OCI-LY1 (cell line): ENCODE results near the gene LHFPL2.

Experiments used
- H2AFZ ChIP-seq: fragments of 200-600 bp; sonication (generic), shearing (Covaris generic); 2 replicates; pipeline ENCODE4 v1.6.0; 2014; ENCODE audit warnings: antibody characterized with exemption, mild to moderate bottlenecking, low read length
- H3F3A ChIP-seq: fragments of 200-600 bp; sonication (generic), shearing (Covaris generic); 2 replicates; pipeline ENCODE4 v1.6.0; 2014; ENCODE audit warnings: mild to moderate bottlenecking, antibody characterized with exemption, low read length, moderate library complexity; ENCODE audit not compliant: insufficient read depth
- H3K27ac ChIP-seq: fragments of 200-600 bp; sonication (generic); 2 replicates; pipeline ENCODE4 v1.5.1; 2014; ENCODE audit warnings: low read length, mixed run types, mild to moderate bottlenecking, low read depth; ENCODE audit not compliant: poor library complexity, severe bottlenecking
- H3K27me3 ChIP-seq: fragments of 200-600 bp; sonication (generic); 2 replicates; pipeline ENCODE4 v1.6.0; 2014; ENCODE audit warnings: antibody characterized with exemption, mild to moderate bottlenecking, low read length, moderate library complexity; ENCODE audit not compliant: insufficient read depth
- H3K36me3 ChIP-seq: fragments of 200-600 bp; sonication (generic); 2 replicates; pipeline ENCODE4 v1.6.1; 2014; ENCODE audit warnings: mild to moderate bottlenecking, antibody characterized with exemption, low read length, moderate library complexity, mixed read lengths; ENCODE audit not compliant: insufficient read depth
- H3K4me1 ChIP-seq: fragments of 200-600 bp; sonication (generic); 2 replicates; pipeline ENCODE4 v1.5.1; 2014; ENCODE audit warnings: mild to moderate bottlenecking, low read length, moderate library complexity; ENCODE audit not compliant: insufficient read depth, severe bottlenecking
- H3K4me2 ChIP-seq: fragments of 200-600 bp; sonication (generic), shearing (Covaris generic); 2 replicates; pipeline ENCODE4 v1.6.1; 2014; ENCODE audit warnings: low read length
- H3K4me3 ChIP-seq: fragments of 200-600 bp; sonication (generic); 2 replicates; pipeline ENCODE4 v1.5.1; 2014; ENCODE audit warnings: low read length, low read depth, mild to moderate bottlenecking, mixed read lengths; ENCODE audit not compliant: poor library complexity, severe bottlenecking
- H3K79me2 ChIP-seq: fragments of 200-600 bp; shearing (Covaris generic); 2 replicates; pipeline ENCODE4 v1.6.1; 2016; ENCODE audit warnings: mixed run types, low read length, mixed read lengths; ENCODE audit not compliant: insufficient read depth
- H3K9ac ChIP-seq: fragments of 200-600 bp; sonication (generic), shearing (Covaris generic); 2 replicates; pipeline ENCODE4 v1.6.1; 2014; ENCODE audit warnings: mild to moderate bottlenecking, low read length, mixed read lengths
- H3K9me2 ChIP-seq: fragments of 200-600 bp; sonication (generic), shearing (Covaris generic); 2 replicates; pipeline ENCODE4 v1.6.1; 2014; ENCODE audit warnings: low read depth, mild to moderate bottlenecking, low read length, mixed read lengths
- H3K9me3 ChIP-seq: fragments of 200-600 bp; shearing (Covaris generic); 2 replicates; pipeline ENCODE4 v1.6.1; 2014; ENCODE audit warnings: low read length, mixed read lengths
- H4K20me1 ChIP-seq: fragments of 200-600 bp; sonication (generic), shearing (Covaris generic); 2 replicates; pipeline ENCODE4 v1.6.0; 2016; ENCODE audit warnings: mild to moderate bottlenecking, low read length; ENCODE audit not compliant: insufficient read depth
- EZH2 ChIP-seq: fragments of 200-600 bp; sonication (generic), shearing (Covaris generic); IDR thresholded peaks from 2 replicates; pipeline ENCODE4 v1.8.0; 2017; ENCODE audit warnings: borderline replicate concordance, mixed run types, mild to moderate bottlenecking, antibody characterized with exemption, low read length, moderate library complexity, mixed read lengths
- TF ChIP-seq, protein P1 (sequence below): fragments of 200-600 bp; sonication (generic), shearing (Covaris generic); IDR thresholded peaks from 2 replicates; pipeline ENCODE4 v1.5.1; 2017; ENCODE audit warnings: mild to moderate bottlenecking, antibody characterized with exemption, low read length, moderate library complexity, mixed read lengths

Gene LHFPL2

GRCh38 chr5:78604689-78605285 is 43.8 kb downstream of the LHFPL2 start:
- H3K79me2 ChIP-seq, result peaks cover 4% of the 10 kb centered on the region; the same call in 1 of the 2 replicates

DNA sequence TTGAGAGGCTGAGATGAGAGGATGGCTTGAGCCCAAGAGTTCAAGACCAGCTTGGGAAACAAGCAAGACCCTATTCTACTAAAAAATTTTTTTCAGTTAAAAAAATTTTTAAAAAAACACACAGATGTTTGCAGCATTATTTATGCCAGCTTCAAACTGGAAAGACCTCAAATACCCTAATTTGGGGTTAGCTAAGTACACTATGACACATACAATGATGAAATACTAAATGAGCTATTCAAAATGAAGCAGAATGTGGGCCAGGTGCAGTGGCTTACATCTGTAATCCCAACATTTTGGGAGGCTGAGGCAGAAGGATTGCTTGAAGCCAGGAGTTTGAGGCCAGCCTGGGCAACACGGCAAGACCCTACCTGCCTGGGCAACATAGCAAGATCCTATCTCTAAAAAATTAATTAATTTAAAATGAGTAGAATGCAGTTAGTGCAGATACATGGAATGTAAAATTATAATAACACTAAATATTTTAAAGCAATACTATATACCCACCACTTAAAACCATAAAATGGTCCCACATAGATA is 44.9 kb downstream of the LHFPL2 start:
- Histone ChIP-seq H3K4me1 (peaks cover 9% of the 10 kb centered on the region), H3K4me2 (no peak overlapping the region), H3K79me2 (peaks cover 7% of the 10 kb centered on the region; the same call in 1 of the 2 replicates), H3K9ac (no peak overlapping the region), H3K36me3 (peaks cover 8% of the 10 kb centered on the region; the same call in 1 of the 2 replicates), H3K27me3 (no peaks in the 10 kb centered on the region), H3K9me2 (no peaks in the 10 kb centered on the region), H3K27ac (no peak overlapping the region), H3K4me3 (no peak overlapping the region), H3K9me3 (no peaks in the 10 kb centered on the region), H2AFZ (no peak overlapping the region), H3F3A (no peaks in the 10 kb centered on the region), H4K20me1 (no peaks in the 10 kb centered on the region)
- TF ChIP-seq, protein P1, sequence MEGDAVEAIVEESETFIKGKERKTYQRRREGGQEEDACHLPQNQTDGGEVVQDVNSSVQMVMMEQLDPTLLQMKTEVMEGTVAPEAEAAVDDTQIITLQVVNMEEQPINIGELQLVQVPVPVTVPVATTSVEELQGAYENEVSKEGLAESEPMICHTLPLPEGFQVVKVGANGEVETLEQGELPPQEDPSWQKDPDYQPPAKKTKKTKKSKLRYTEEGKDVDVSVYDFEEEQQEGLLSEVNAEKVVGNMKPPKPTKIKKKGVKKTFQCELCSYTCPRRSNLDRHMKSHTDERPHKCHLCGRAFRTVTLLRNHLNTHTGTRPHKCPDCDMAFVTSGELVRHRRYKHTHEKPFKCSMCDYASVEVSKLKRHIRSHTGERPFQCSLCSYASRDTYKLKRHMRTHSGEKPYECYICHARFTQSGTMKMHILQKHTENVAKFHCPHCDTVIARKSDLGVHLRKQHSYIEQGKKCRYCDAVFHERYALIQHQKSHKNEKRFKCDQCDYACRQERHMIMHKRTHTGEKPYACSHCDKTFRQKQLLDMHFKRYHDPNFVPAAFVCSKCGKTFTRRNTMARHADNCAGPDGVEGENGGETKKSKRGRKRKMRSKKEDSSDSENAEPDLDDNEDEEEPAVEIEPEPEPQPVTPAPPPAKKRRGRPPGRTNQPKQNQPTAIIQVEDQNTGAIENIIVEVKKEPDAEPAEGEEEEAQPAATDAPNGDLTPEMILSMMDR, result no peak
- no peak for TF ChIP-seq EZH2

More at GRCh38 chr5:78604689-78605285, 43.8 kb downstream of the LHFPL2 start:
- Histone ChIP-seq H3K36me3 (peaks cover 12% of the 10 kb centered on the region; the same call in 1 of the 2 replicates), H3K9ac (no peak overlapping the region), H4K20me1 (no peaks in the 10 kb centered on the region), H3K27me3 (no peaks in the 10 kb centered on the region), H3K27ac (no peak overlapping the region), H3F3A (no peaks in the 10 kb centered on the region), H3K9me2 (no peaks in the 10 kb centered on the region), H3K4me1 (peaks cover 9% of the 10 kb centered on the region), H3K4me3 (no peak overlapping the region), H2AFZ (no peak overlapping the region), H3K4me2 (no peak overlapping the region), H3K9me3 (no peaks in the 10 kb centered on the region)
- TF ChIP-seq, protein P1, result no peak
- TF ChIP-seq EZH2, result no peak

GRCh38 chr5:78602400-78602799 is 46.2 kb downstream of the LHFPL2 start:
- Histone ChIP-seq H3F3A (no peaks in the 10 kb centered on the region), H3K27ac (no peak overlapping the region), H3K4me1 (peaks cover 9% of the 10 kb centered on the region), H3K9me2 (no peaks in the 10 kb centered on the region), H3K9ac (no peak overlapping the region), H2AFZ (no peak overlapping the region), H4K20me1 (no peaks in the 10 kb centered on the region), H3K36me3 (peaks cover 8% of the 10 kb centered on the region; the same call in 1 of the 2 replicates), H3K4me2 (no peak overlapping the region), H3K4me3 (no peak overlapping the region), H3K27me3 (no peaks in the 10 kb centered on the region), H3K79me2 (peaks cover 7% of the 10 kb centered on the region; the same call in 1 of the 2 replicates), H3K9me3 (no peaks in the 10 kb centered on the region)
- no peak for TF ChIP-seq EZH2
- TF ChIP-seq, protein P1, result no peak
